GM19328 (cell line): Measurements from ENCODE around the gene ZNF692.
A peak's percentile ranks its signal among the peaks of the same experiment; 100 is the strongest.
"Not testable (repeated sequence)": the region's sequence is repeated elsewhere in the genome, so short reads cannot be mapped to it uniquely, and the experiment has no call there.

Experiments used
- ATAC-seq: cut with Tn5 transposase; IDR thresholded peaks from one replicate; pipeline ENCODE4 v1.9.1; 2021; ENCODE audit warnings: mild to moderate bottlenecking, moderate library complexity; ENCODE audit not compliant: unreplicated experiment

The ZNF692 gene

DNA sequence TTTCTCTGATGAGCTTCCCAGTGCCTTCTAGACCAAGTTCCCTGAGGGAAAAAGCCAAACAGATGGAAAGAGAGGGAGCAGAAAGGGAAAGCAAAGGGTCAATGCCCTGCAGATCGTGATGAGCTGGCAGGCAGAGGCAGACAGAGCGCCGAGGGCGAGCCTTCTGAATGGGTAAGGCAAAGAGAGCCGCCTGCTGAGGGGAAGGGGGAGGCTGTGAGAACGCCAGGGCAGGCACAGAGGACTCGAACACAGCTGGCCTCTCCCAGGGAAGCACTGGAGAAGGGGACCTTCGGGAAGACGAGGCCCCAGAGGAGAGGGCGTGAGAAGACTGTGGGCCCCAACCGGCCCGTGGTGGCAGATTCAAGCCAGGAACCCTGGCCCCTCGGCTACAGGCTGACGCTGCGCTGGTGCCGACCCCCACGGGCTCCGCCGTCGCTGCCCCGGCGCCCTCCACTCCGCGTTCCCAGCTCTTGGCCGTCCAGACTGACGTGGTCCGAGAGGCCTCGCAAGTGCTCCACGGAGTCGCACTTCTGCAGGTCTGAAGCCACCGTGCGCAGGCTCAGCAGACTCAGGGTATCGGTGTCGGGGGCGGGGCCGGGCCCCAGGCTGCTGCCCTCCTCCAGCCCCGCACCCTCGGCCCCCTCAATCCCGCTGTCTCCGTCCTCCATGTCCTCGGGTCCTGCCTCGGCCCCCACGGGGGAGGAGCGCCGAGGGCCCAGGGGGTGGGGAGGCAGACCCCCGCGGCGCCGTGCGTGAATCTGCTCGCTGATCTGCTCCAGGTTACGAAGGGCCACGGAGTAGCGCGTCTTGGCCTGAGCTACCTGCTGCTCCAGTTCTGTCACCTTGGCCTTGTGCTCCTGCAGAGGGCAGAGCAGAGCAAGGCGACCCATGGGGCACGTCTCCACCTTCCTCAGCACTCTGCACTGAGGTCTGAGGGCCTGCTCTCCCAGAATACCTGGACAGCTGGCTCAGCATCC, 47.1 kb downstream of the ZNF692 start:
- no peak for ATAC-seq

DNA sequence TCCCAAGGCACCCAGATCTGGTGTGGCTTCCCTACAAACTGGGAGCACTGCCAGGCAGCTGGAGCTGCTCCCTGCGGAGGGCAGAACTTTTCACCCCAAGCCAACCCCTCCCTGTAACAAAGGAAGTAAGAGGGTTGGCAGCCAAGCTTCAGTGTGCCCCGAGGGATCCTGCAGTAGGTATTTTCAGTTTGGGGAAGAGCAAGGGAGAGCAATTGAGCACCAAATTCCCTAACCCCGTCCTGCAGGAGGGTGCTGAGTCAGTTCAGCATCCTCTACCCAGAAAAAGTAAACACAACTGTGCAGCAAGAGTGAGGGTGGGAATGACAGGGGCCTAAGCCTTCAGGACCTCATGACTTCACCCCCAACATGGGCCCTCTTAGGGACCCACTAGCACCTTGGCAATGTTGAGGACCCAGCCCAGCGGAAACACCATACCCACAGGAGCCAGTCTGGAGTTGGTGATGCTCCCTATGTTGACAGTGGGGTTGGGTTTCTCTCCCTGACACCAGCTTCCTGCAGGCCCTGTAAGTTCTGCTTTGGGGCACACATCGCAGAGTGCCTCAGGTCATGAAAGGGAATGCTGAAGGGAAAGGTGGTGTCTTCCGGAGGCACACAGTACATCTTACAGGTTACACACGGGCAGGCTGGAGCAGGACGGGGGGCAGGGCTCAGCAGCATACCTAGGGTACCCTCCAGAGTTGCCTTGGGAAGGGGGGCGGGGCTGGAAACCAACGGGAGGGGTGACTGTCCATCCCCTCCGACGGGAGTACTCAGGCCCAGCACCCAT, 48.0 kb downstream of the ZNF692 start:
- ATAC-seq, result no peak

DNA sequence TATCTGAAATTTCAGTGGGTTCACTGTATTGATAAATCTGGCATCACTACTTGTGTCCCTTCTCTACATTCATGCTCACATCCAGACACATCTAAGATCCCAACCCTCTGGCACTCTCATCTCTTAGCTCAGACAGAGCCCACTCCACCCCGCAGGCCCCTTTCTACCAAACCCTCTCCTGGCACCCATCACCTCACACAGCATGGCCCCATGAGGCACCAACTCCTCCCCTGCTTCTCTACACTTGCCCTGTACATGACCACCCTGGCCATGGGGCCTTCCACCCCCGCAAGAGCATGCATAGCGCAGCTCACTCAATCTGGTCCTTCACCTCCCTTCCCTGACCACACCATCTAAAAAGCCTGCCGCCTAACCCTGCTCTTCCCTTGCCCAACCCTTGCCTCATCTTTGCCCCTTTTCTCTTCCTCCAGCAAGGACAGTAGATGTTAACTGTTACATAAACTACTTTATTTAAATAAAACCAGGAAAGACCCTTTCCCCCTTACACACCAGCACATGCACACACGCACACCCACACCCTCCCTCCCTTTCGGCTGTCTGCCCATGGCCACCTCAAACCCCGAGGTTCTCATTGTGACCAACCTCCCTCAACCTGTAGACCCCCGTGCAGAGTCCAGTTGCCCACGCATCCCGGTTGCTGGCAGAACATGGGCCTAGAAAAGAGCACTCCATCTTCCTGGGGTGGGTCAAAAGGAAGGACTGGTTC, 48.7 kb downstream of the ZNF692 start:
- ATAC-seq, result no peak

DNA sequence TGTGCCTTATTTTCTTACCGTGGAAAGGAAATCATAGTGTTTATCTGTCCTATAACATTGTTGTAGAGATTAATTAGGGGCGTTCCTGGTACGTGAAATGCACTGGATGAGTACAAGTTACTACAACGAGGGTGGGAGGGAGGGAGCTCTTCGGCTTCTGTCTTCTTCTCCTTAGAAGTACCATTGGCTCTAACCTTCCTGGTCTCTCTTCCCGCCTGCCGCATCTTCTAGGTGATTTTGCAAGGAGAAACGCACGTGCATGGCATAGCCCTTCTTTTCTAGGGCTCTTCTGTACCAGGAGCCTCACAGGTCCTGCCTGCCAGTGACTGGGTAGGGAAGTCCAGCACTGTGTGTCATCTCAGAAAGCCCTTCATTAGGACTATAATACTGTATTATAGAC, 50.0 kb downstream of the ZNF692 start:
- ATAC-seq, result no peak

DNA sequence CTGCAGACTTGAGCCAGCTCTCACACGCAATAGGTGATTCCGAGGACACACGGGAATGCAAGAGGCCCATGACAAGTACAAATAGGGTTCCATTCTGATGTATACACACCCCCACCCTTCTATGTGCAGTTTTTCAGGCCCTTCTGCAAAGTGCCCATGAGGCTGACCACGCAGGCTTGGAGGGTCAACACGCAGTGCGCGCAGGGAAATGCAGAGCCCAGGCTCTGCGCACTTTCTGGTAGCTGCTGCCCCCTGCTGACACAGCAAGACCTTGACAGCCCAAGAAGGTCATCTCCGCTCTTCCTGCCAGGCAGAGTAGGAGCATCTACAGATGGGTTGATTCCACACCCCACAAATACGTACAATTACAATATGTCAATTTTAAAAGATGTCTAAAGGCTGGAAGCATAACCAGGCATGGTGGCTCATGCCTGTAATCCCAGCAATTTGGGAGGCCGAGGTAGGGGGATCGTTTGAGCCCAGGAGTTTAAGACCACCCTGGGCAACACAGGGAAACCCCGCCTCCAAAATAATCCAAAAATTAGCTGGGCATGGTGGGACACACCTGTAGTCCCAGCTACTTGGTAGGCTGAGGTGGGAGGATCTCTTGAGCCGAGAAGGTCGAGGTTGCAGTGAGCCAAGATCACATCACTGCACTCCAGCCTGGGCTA, 51.7 kb downstream of the ZNF692 start:
- ATAC-seq, result peak; percentile 34

DNA sequence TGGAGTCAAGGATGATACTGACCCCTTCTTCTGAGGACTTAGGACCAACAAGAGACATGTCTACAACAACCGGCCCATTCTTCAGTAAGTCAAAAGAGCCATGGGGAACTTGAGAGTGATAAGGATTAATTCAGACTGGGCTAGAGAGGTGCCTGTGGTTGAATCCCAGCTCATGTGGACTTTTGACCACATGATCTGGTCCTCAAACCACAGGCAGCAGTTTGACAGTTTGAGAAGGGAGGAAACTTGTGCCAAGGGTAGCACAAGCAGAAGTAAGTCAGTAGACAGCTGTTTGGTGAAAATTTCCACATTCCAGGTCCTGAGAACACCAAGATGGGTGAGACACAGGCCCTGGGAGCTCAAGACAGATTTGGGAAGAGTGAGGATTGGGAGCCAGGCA, 53.0 kb downstream of the ZNF692 start:
- ATAC-seq, result no peak

DNA sequence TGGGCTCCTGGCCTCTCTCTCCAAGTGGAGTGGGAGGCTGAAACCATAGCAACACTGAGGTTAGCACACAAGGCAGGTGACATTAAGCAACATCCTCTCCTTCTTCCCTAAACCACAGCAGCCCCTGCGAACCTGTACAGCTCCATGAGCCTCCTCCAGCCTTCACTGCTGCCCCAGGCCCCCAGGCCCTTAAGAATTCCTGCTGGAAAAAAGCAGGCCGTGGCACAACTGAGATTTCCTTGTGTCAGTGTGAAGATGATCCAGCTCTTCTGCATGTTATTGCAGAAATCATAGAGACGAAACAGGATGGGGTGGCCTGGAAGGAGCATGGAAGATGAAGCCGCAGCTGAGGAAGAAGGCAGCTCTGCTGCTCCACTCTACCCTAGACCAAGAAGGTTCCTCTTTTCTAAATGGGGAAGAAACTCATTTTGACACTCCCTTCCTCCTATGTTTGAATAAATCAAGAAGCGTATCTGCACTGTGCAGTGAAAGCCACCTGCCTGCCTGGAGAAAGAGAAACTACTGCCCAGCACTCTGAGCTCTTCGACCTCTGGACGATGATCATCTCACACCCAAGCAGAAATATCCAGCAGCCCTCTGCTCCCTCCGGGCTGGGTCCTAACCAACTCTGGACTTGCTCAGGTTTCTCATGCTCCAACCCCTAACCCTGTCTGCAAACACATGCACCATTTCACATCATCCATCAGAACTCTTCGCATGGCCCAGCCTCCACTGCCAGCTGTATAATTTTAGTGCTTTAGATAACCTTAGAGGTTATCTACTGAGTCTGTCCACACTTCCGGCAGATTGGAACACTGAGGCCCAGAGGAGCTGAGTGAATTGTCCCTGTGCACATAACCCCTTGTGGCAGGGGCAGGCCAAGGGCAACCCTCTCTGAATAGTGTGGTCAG, 53.9 kb downstream of the ZNF692 start:
- ATAC-seq, result peak; percentile 94

DNA sequence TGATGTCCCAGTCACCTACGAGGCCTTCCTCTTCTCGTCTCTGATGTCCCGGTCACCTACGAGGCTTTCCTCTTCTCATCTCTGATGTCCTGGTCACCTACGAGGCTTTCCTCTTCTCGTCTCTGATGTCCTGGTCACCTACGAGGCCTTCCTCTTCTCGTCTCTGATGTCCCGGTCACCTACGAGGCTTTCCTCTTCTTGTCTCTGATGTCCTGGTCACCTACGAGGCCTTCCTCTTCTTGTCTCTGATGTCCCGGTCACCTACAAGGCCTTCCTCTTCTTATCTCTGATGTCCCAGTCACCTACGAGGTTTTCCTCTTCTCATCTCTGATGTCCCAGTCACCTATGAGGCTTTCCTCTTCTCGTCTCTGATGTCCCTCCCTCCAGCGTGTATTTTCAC, 55.4 kb downstream of the ZNF692 start:
- not testable (repeated sequence) for ATAC-seq

DNA sequence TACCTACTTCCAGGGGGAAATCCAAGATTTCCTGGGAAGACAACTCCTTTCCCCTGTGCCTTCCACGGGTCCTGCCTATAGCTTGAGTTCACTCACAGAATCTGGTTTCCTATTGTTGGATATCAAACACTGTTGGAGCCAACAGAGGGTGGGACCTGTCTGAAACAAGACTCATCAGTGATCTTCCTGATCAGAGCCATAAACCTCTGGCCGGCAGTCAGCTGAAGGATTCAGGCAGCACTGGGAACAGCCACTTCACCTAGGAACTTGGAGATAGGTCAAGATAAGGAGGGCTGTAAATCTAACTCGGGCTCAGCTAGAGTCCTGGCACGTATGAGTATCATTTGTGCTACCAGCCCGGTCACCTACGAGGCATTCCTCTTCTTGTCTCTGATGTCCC, 56.4 kb downstream of the ZNF692 start:
- no peak for ATAC-seq

DNA sequence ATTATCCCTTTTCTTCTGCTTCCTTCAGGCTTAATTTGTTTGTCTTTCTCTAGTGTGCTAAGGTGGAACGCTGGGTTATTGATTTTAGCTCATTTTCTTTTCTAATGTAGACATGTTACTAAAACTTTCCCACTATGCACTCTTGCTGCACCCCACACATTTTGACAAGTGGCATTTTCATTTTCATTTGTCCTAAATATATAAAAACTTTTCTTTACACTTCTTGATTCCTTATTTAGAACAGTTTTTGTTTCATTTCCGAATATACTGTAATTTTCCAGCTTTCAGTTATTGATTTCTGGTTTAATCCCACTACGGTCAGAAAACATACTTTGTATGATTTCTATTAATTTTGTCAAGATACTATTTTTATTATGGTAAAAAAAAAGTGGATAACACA, 58.4 kb downstream of the ZNF692 start:
- ATAC-seq, result no peak
